Stimulated activated naive B cell treated with anti-CD40 and anti-IgM and Interleukin-4, amounts not matched to agents 10 μg/mL and 1 μg/mL and 100 μg/mL, for 72 hours (primary cell): ENCODE data around the gene CCDC33.

Experiments
- ATAC-seq, 2 donors: fragments of 150-1000 bp; cut with Tn5 transposase; replicated peaks; 2 replicates each; pipeline ENCODE4 v1.10.0; 2021; ENCODE audit warnings: moderate library complexity in 1 of 2
- DNase-seq: peaks from one replicate; pipeline ENCODE4 v3.0.0; 2021
- H3K27ac Mint-ChIP-seq: one replicate; pipeline ENCODE4 v1.8.0; 2022; ENCODE audit warnings: mild to moderate bottlenecking, mixed read lengths
- H3K27me3 Mint-ChIP-seq, 2 donors: one replicate each; pipeline ENCODE4 v1.8.0; 2022; ENCODE audit warnings: mixed read lengths in 2 of 2
- H3K36me3 Mint-ChIP-seq, 2 donors: one replicate each; pipeline ENCODE4 v1.8.0; 2022; ENCODE audit warnings: mixed read lengths in 2 of 2, mild to moderate bottlenecking in 1 of 2
- H3K4me1 Mint-ChIP-seq, 2 donors: one replicate each; pipeline ENCODE4 v1.8.0; 2022; ENCODE audit warnings: mixed read lengths in 2 of 2, mild to moderate bottlenecking in 1 of 2
- H3K4me3 Mint-ChIP-seq, 2 donors: one replicate each; pipeline ENCODE4 v1.8.0; 2022; ENCODE audit warnings: mild to moderate bottlenecking in 2 of 2, mixed read lengths in 2 of 2, moderate library complexity in 1 of 2
- H3K9me3 Mint-ChIP-seq, 2 donors: one replicate each; pipeline ENCODE4 v1.8.0; 2022; ENCODE audit warnings: mixed read lengths in 2 of 2, mild to moderate bottlenecking in 1 of 2

CCDC33 gene

DNA sequence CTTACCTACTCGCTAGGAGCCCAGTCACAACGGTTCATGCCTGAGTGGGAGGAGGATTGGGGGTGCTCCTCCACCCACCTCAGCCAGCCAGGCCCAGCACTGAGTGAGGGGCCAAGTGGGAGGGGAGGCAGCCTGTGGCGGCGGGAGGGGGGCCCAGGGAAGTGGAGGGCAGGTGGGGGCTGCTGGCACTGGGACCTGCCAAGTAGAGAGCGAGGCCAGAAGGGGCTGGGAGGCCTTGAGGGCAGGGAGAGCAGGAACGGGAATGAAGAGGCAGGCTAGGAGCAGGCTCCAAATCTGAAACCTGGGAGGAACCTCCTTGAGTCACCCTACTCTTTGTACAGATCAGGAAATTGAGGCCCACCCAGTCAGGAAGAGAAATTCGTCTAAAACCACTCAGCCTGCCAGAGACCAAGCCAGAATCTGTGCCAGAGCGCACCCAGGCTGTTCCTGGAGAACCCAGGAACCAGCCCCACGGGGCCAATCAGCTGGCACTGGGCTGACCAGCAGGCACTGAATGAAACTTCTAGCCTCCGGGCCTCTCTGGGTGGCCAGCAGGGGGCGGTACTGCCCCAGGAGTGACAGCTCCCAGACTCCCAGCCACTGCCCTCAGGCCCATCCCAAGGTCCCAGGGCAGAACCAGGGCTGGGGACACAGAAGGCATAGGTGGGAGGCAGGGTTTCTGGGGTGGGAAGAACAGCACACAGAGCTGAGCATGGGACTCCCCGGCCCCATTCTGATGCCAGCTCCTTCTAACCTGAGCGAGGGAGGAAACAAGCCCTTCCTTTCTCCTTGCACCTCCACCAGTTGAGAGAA lies 146.1 kb downstream of the CCDC33 start:
- peak overlapping the region in 1 of 2 donors; percentile 32 for H3K4me3 Mint-ChIP-seq
- DNase-seq, result peak; percentile 75
- H3K27ac Mint-ChIP-seq, result peak overlapping the region; percentile 95
- peaks cover 1 to 9% of the 10 kb centered on the region in 2 donors for H3K36me3 Mint-ChIP-seq
- H3K9me3 Mint-ChIP-seq, result no peaks in the 10 kb centered on the region
- ATAC-seq, result peak in 1 of 2 donors; percentile 6
- H3K4me1 Mint-ChIP-seq, result peaks cover 76 to 99% of the 10 kb centered on the region in 2 donors
- H3K27me3 Mint-ChIP-seq, result no peaks in the 10 kb centered on the region

DNA sequence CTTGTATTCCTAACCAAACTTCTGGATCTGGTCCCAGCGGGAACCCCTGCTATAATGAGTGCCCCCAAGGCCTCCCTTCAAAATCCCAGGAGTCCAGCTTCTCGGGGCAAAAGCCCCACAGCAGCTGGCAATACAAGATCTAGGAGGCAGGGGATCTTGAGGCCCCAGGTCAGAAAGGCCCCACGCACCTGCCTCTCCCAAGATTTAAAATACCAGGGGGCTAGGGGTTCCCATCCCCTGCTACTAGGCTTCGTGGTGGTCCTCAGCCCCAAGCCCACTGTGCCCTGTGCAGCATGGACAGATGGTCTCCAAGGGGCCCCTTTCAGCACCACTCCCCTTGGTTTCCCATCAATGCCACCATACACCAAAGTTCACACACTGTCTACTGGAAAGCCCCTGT lies 147.2 kb downstream of the CCDC33 start:
- no peak for DNase-seq
- no peaks in the 10 kb centered on the region for H3K27me3 Mint-ChIP-seq
- ATAC-seq, result no peak
- peaks cover 81 to 99% of the 10 kb centered on the region in 2 donors for H3K4me1 Mint-ChIP-seq
- peaks cover 1 to 10% of the 10 kb centered on the region in 2 donors for H3K36me3 Mint-ChIP-seq
- H3K27ac Mint-ChIP-seq, result peak overlapping the region; percentile 95
- no peaks in the 10 kb centered on the region for H3K9me3 Mint-ChIP-seq
- peak overlapping the region; percentile 52 to 56 for H3K4me3 Mint-ChIP-seq

DNA sequence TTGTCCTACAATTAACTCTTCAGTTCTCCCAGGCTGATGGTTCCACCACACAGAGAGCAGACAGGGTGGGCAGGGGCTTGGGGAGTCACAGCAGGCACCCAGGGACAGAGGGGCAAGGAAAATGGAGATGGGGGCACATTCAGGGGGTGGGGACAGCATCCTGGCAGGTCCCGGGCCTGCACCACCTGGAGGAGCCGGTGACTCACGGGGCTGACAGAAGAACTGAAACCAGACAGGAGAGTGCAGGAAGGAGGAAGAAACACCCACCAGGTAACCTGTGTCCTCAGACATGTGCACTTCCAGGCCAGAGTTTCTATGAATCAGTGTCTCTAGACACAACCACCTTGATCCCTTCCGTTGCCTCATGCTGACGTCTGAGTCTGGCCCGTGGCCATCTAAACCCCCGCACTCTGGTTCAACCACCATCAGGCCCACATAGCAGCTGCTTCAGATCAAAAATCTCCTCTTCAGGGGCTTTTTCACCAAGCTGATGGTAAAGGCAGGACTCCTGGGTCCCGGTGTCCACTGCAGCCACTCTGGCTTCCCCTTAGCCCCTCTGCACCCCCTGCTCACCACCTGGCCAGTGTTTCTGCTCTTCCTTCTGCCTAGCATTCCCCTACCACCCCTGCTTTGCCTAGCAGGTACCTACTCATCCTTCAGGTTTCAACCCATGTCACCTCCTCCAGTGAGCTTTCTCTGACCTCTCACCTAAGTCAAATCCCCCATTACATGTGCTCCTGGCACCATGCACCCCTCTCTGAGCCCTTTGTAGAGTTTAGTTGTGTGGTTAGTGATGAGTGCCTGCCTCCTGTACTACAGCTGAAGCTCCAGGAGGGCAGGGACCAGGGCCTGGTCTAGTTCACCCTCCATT lies 147.8 kb downstream of the CCDC33 start:
- peaks cover 4 to 14% of the 10 kb centered on the region in 2 donors for H3K36me3 Mint-ChIP-seq
- H3K4me3 Mint-ChIP-seq, result peak overlapping the region; percentile 52 to 54
- no peaks in the 10 kb centered on the region for H3K27me3 Mint-ChIP-seq
- peak; percentile 90 for DNase-seq
- H3K9me3 Mint-ChIP-seq, result no peaks in the 10 kb centered on the region
- H3K27ac Mint-ChIP-seq, result peak overlapping the region; percentile 95
- peak; percentile 68 to 70 for ATAC-seq
- peaks cover 82 to 99% of the 10 kb centered on the region in 2 donors for H3K4me1 Mint-ChIP-seq

- Mint-ChIP-seq H3K27me3 (no peaks in the 10 kb centered on the region), H3K36me3 (peaks cover 4 to 20% of the 10 kb centered on the region in 2 donors), H3K4me3 (peak overlapping the region; percentile 46 to 54), H3K9me3 (no peaks in the 10 kb centered on the region), H3K27ac (peak overlapping the region; percentile 95), H3K4me1 (peaks cover 83 to 99% of the 10 kb centered on the region in 2 donors)
- DNase-seq (no peak), ATAC-seq (no peak)
These were observed 148.4 kb downstream of the CCDC33 start for GRCh38 chr15:74384566-74384880.

DNA sequence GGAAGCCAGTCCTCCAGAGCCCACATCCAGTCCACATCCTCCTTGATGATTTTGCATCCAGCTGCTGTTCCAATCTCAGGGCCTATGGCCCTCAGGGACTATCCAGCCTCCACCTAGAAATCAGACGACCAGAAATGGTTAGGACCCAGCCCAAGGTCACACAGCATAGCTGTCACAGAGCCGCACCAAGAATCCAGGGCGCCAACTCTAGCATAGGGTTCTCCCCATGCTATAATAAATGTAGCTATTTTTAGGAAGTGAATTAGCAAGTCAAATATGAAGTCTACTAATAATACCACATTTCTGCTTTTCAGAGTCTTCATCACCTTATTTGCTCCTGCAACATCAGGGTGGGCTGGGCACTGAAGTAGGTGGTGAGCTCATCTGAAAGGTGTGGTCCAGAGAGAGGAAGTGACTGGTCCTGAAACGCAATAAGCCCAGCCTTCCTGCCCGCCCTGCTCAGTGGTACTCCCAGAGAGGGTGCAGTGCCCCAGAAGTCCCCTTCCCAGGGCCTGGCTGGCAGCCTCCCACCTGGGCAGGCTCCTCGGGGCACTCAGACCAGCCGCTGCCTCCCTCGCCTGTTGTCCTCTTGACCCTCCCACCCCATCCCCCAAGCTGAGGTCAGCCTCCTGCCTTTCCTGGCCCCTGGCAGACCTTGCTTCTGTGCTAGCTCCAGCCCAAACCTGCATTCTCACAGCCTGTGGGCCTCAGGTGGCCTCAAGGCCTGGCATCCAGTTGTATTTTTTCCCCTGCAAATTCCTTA lies 148.9 kb downstream of the CCDC33 start:
- DNase-seq (peak; percentile 89), ATAC-seq (peak; percentile 74 to 77)
- H3K9me3 Mint-ChIP-seq, result no peaks in the 10 kb centered on the region
- H3K27me3 Mint-ChIP-seq, result no peaks in the 10 kb centered on the region
- H3K4me1 Mint-ChIP-seq, result peaks cover 85 to 100% of the 10 kb centered on the region in 2 donors
- H3K4me3 Mint-ChIP-seq, result peak overlapping the region; percentile 46 to 54
- H3K27ac Mint-ChIP-seq, result peak overlapping the region; percentile 95
- peaks cover 4 to 20% of the 10 kb centered on the region in 2 donors for H3K36me3 Mint-ChIP-seq

GRCh38 chr15:74385733-74386132 lies 149.6 kb downstream of the CCDC33 start:
- H3K27ac Mint-ChIP-seq, result peak overlapping the region; percentile 95
- peaks cover 86 to 100% of the 10 kb centered on the region in 2 donors for H3K4me1 Mint-ChIP-seq
- no peaks in the 10 kb centered on the region for H3K9me3 Mint-ChIP-seq
- DNase-seq (no peak), ATAC-seq (no peak)
- peak overlapping the region; percentile 66 to 76 for H3K4me3 Mint-ChIP-seq
- no peaks in the 10 kb centered on the region for H3K27me3 Mint-ChIP-seq
- H3K36me3 Mint-ChIP-seq, result peaks cover 4 to 21% of the 10 kb centered on the region in 2 donors
